Erythroblast (primary cell): ENCODE data around the gene CTCFL.

Source experiments
- DNase-seq, 2 experiments: peaks; one replicate each; lab custom pipeline; 2025; lab: John Stamatoyannopoulos, UW
- GATA1 ChIP-seq: IDR thresholded peaks from 2 replicates; pipeline ENCODE4 v1.6.1; 2011; ENCODE audit warnings: low read depth, mild to moderate bottlenecking, control low read depth, low read length, moderate library complexity
- POLR2A ChIP-seq: IDR thresholded peaks from 2 replicates; pipeline ENCODE4 v1.6.1; 2011; ENCODE audit warnings: mild to moderate bottlenecking, low read length

The CTCFL gene

GRCh38 chr20:57555457-57556184 lies 30.7 kb upstream of the CTCFL start:
- TF ChIP-seq POLR2A = no peak

DNA sequence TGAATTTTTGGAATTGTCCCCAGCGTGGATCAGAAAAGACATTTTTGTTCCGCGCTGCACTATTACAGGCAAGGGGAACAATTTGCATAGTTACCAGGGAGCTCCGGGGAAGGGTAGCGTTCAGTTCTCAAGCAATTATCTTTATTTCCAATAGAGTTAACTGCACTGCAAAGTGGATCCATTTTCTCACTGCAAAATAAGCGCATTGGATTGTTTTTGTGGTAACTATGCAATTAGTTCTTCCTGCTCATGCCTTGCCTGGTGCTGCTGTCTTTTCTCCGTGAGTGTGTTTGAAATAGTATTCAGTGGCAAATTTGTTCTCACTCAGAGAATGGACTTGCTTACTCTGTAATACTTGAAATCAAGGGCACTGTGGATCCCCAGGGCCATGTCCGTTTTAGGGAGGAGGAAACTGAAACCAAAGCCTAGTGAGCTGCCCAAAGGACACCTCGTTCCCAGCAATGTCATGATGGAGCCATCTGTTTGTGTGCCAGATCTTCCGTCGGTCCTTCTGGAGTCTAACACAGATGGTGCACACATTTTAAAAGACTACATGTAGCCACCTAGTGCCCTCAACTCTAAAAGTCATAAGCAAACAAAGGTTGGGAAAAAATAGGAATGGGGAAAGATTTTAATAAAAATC lies 28.6 kb upstream of the CTCFL start:
- no peak for DNase-seq
- TF ChIP-seq POLR2A (no peak), GATA1 (no peak)

More at GRCh38 chr20:57555457-57556184, 30.7 kb upstream of the CTCFL start:
- no peak for DNase-seq

DNA sequence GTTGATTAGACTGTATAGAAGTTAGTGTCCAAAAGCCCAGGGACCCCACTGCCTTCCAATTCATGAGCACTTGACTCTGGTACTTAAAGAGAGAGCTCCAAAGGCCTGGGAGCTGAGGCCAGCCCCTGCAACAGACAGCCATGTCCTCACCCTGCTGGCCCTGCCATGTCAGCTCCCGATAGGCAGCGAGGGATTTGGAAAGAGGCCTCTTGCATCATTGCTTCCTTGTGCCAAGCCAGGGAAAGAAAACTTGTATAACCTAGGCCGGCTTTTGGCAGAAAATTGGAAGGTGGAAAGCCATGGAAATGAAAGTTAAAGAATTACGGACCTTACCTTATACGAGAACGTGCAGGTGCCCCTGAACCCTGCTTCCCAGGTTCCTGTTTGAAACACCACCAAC lies 27.5 kb upstream of the CTCFL start:
- no peak for DNase-seq
- TF ChIP-seq GATA1 (no peak), POLR2A (no peak)

GRCh38 chr20:57548177-57549058 lies 23.5 kb upstream of the CTCFL start:
- no peak for TF ChIP-seq POLR2A
- TF ChIP-seq GATA1 = no peak
- DNase-seq = no peak

- TF ChIP-seq GATA1 (no peak), POLR2A (no peak)
- no peak for DNase-seq
These were observed 22.2 kb upstream of the CTCFL start for GRCh38 chr20:57546956-57547649.

DNA sequence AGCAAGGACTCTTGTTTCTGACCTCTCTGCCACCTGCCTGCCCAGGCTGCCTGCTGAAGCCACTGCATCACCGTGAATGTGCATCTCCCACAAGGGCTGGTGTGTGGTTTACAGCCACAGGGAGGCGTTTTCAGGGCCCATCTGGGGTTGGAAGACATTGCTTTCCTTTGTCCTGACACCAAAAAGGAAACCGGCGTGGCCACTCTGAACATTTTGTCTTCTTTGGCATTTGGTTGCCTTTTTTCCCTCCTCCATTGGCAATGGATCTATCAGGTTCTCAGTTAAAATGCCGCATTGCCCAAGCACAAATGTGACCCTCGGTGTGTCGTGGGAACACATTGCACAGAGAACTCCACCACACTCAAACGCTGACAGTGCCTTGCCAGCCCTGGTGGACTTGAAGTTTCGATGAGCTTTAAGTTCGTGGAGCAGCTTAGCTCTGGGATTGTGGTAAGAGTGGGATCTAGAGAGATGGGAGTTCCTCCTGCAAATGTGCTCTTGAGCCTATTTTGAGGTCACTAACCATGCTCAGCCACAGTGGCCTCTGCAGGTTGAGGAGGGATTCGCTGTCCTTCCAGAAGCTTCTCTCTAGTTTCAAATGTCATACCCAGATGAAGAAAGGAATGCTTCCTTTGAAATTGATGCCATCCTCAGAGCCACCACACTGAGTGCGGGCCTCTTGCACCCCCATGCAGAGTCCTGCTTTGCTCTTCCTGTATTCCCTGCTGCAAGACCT lies 21.2 kb upstream of the CTCFL start:
- TF ChIP-seq GATA1 = no peak
- no peak for TF ChIP-seq POLR2A
- peak in 1 of 2 experiments; percentile 11 for DNase-seq

DNA sequence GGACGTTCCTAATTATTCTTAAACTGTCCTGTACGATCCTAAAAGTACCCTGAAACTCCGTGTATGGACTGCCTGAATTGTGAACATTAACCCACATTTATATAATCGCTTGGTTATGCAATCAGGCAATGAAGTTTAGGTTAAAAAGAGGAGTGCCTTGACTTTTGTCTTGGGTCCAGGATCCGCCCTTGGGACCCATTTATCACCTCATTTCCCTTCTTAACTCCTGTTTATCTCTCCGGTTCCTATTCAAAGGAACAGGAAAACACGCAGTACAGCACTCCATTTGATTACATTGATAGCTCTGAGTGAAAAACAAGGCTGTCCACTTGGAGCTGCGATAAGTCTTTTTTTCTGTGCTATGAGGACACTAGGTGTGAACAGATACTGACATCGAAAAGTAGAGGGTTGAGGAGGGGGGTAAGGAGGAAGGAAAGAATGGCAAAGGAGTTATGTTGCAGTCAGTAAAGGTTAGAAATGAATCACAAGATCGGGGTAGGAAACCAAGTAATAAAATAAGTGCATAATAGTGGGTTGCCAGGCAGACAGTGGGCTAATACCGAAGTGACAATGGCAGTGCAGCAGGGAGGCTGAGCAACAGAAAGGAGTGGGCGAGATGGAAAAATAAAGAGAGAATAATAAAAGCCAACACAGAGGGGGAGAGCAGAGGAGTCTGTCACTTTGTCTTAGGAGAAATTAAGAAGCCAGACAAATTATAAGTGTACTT lies 20.1 kb upstream of the CTCFL start:
- DNase-seq = no peak
- TF ChIP-seq GATA1 (no peak), POLR2A (no peak)

DNA sequence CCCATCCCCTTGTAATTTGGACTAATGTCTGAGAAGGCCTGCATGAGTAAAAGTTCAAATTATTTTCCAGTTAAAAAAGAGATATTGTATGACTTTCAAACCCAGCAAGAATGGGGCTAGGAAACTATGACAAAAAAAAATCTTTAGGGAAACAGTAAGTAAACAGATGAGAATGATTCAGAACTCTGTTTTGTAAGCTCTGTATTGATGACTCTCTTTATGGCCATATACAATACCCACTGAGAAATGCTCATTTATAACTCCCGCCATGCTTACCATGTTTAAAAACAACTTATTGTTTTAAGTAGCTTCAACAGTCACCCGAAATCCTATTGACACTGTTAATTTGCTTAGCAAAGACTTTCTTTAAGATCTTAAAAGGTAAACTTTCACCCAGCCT lies 18.8 kb upstream of the CTCFL start:
- TF ChIP-seq GATA1 (no peak), POLR2A (no peak)
- DNase-seq = no peak

- TF ChIP-seq POLR2A (no peak), GATA1 (no peak)
- DNase-seq = no peak
These were observed 16.1 kb upstream of the CTCFL start for GRCh38 chr20:57540890-57541580.

DNA sequence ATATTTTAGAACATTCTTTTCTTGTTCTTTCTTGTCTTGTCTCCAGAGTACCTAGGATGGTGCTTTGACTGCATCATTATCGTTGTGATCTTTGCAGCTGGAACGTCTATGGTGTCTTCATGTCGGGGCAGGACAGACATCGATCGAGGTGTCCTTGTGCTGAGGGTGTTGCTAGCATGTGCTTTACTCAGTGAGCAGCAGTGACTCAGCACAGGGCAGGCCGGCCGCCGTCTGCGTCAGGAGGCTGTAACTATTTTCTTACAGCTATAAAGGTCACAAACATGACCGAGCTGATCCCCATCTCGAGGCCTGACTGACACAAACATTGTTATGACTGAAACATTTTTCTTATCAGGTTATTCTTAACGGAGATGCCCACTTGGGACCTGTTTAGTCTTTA lies 14.9 kb upstream of the CTCFL start:
- TF ChIP-seq GATA1 (no peak), POLR2A (no peak)
- no peak for DNase-seq

GRCh38 chr20:57537822-57538221 lies 12.9 kb upstream of the CTCFL start:
- no peak for DNase-seq

More at GRCh38 chr20:57537822-57538221, 12.9 kb upstream of the CTCFL start:
- TF ChIP-seq GATA1 = no peak
- no peak for TF ChIP-seq POLR2A
